Left forelimb (tissue), 1 donor: ENCODE data around the gene TXNRD1.
"Not testable (repeated sequence)": the region's sequence is repeated elsewhere in the genome, so short reads cannot be mapped to it uniquely, and the experiment has no call there.

ENCODE experiments used
- DNase-seq: peaks from one replicate; pipeline ENCODE4 v3.0.0-alpha.2; 2018; ENCODE audit warnings: low spot score

TXNRD1 gene

DNA sequence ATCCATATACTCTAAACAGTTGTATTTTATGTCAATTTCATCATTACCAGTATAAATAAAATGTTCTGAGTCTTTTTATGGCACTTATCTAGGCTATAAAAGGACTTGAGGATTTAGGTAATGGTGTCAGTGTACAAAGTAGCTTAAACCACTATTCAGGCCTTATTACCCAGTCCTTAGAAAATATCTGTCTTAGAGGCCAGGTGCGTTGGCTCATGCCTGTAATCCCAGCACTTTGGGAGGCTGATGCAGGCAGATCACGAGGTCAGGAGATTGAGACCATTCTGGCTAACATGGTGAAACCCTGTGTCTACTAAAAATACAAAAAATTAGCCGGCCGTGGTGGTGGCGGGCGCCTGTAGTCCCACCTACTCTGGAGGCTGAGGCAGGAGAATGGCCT lies 112.7 kb downstream of the TXNRD1 start:
- DNase-seq, result not testable (repeated sequence)

DNA sequence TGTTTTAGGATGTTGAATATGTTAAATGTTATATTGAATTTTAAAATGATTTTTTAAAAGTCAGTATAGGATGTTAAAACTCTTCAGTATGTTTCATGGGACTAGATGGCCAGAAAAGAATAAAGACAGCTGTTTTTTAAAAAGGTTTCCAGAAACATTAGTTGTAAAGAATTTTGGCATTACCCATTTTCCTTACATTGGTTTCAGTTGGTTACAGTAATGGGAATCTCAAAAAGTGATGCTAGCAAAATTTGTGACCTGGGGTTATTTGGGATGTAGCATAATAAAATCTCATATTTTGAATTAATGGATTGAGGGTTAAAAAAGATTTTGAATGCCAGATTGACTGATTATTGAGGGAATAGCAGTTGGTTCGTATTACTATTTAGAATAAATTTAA lies 113.2 kb downstream of the TXNRD1 start:
- no peak for DNase-seq

DNA sequence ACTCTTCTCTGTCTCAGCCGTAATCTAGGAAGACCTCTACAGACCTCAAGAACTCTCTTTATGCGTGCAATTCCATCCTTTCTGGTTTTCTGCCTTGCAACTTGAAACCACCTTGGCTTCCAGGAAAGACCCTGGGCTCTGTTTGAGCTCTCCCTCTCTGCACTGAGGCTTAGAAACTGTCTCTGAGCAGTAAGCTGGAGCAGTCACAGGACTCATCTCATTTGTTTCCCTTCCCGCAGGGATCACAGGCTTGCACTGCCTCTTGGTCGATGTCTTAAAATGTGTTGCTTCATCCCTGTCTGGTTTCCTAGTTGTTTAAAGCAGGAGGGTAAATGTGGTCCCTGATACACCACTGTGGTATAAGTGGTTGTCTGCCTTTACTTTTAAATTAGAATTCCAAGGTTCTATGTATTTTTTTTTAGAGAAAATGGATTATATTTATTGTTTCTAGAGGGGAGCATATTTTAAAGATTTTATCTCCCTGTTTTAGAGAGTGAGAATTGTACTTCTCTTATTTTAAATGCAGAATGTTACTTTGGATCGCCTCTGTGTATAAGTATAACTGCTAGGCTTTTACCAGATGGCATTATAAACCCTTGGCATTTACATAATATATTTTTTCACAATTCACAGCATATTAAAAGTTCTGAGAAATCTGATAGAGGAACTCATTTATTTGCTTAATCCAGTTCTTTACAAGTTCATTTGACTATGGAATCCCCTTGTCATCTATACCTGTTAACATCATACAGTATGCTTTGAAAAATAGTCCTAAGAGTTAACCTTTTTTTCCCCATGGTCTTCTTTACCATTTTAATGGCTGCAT lies 114.3 kb downstream of the TXNRD1 start:
- DNase-seq, result no peak

DNA sequence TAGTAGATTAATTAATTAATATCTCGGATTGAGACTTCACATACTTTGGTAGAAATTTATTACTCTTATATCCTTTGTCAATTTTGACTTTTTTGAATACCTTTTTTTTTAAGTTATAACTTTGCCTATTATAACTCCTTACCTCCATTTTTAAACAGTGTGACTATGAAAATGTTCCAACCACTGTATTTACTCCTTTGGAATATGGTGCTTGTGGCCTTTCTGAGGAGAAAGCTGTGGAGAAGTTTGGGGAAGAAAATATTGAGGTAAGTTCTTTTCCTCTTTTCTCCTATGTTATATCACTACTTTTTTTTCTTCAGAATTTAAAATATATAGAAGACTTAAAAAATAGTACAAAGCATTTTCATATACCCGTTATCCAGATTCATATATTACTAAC lies 115.8 kb downstream of the TXNRD1 start:
- DNase-seq, result no peak

DNA sequence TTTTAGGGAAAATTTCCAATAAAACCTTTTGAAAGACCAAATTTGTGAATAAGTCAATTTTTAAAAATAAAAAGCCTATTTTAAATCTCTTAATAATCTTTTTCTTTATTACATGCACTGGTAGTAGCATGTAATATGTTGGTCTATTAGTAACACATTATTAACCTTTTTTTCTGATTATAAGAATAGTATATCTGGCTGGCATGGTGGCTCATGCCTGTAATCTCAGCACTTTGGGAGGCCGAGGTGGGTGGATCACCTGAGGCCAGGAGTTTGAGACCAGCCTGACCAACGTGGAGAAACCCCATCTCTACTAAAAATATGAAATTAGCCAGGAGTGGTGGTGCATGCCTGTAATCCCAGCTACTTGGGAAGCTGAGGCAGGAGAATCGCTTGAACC lies 116.7 kb downstream of the TXNRD1 start:
- not testable (repeated sequence) for DNase-seq

DNA sequence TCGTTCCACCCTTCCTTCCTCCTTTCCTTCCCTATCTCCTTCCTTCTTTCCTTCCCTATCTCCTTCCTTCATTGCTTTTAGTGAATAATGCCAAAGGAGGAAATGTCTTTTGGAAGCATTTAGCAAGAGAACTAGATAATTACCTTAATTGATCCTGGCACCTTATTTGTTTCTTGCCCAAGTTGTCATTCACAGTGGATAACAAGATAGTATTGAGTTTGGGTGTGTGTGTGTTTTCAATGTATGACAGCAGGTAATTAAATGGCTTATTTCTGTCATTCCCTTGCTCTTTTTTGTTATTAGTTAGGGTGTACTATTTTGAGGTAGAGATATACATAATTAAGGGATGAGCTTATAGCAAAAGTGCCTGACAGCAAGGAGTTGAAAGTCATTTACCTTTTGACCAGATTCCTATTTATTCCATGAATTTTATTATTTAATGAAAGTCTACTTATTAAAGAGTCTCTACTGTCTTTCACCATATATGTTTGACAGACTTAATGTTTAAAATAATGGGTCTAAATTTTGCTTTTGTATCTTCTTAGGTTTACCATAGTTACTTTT lies 118.2 kb downstream of the TXNRD1 start:
- DNase-seq, result no peak

DNA sequence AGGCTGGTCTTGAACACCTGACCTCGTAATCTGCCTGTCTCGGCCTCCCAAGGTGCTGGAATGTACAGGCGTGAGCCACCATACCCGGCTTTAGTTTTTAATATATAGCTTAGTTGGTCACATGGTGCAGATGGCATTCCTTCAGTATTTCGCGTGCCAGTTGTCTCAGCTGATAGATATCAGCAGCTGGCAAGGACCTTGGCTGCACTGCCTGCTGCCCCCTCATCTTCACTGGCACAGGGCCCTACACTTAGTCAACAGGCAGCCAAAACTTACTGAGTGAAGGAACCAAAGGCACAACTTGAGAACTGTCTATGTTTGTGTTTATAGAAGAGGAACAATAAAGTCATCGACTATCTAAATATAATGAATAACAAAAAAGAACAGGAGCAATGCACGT lies 119.0 kb downstream of the TXNRD1 start:
- DNase-seq, result no peak

DNA sequence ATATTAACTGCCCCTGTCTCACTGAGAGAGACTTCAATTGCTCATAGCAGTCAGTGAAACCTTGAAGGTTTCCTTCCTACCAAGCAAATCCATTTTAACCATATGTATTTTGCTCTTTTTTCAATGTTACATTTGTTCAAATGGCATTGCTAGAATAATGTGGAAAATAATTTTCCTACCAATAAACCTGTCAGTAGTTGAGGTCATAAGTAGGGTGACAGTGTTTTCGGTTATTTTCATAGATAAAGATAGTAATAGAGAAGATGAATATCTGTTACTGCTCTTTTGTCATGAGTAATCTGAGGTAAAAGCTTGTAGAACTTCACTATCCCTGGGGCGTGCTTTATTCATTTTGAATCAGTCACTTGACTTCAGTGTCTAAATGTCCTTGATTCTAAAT lies 120.5 kb downstream of the TXNRD1 start:
- no peak for DNase-seq

DNA sequence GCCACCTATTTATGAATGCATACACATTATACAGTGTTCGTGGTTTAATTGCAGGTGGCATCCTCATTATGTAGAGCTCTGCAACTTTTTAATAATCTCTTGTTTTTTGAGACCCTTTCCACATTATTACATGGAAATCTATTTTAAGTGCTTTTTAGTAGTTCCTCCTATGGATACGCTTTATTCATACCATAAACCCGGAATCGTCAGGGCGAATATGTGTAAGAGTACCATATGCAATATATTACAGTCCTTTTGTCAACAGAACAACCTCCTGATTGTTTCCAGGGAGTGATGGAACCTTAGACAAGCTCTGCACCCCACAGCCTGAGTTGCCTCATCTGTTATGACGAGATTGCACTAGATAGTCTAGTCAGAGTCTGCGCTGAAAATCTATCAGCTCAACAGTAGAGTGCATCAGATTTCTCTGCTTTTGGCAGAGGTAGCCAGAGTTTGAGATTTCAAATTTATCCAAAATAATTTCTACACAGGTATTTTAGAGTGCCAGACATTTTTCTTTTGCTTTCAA lies 121.5 kb downstream of the TXNRD1 start:
- DNase-seq, result no peak

DNA sequence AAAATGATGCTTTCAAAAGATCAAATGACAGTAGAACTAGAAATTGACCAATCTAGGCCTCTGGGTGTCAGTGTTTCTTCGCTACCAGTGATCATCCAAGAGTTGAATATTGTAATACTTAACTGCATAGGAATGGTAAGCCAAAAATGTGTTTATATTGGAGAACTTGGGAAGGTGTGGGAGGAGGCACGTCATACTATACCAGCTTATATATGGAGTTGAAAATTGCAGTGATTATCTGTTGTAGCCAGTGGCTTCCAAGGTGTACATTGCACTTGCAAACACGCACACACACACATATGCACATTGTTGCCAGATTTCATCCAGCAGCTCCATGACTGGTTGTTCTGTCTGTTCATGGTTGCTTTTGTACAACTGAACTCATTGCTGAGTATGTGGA lies 124.1 kb downstream of the TXNRD1 start:
- no peak for DNase-seq

DNA sequence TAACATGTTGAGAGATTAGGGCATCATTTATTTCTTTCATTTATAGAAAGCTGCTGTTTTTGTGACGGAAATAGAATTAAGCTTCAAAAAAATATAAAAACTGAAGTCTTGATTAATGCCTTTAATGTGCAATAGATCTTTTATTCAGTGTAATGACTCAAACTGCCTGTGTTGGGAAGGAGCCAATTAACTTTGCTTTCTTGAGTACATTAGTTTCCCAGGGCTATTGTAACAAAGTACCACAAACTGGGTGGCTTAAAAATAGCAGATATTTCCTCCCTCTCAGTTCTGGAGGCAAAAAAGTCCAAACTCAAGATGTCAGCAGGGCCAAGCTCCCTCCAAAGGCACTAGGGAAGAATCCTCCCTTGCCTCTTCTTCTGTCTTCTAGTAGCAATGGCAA lies 124.6 kb downstream of the TXNRD1 start:
- DNase-seq, result no peak

DNA sequence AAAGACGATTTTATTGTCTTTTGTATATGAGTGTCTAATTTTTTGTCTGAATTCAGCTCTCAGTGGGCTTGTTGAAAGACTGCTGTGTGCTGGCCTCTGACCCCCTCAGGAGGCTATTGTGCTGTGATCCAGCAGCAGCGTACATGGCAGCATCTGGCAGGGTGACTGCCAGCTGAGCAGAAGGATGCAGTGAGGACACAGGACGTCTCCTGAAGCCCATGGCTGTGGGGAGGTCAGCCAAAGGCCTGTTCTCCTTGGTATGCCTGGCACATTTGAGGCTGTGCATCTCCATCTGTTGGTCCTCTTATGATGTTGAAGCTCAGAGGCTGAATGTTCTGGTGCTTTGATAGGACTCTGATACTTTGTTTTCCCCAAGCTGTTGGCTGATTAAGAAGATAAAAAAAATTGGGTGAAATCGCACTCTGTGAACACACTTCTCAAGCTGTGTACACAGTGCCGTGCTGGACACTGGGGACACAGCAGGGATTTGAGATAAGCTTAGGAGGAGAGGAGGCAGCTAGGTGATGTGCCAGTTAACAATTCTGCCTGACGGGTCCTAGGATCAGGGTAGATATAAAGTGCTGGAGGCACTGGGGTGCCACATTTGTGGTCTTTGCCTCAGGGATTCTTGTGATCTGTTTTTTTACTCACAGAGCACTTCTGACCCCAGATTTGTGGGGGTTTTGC lies 125.5 kb downstream of the TXNRD1 start:
- DNase-seq, result no peak

DNA sequence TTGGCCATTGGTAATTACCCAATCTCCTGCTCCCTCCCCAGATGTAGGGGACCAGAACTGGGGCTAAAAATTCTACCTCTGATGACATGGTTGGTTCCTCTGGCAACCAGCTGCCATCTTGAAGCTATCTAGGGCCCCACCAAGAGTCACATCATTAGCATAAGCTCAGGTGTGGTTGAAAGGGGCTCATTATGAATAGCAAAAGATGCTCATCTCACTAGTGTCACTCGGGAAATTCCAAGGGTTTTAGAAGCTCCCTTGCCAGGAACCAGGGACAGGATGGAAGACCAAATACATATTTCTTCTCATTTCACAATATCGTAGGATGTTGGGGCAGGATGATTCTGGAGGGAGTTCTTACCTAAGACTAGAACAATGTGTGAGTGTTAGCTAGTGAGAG lies 126.6 kb downstream of the TXNRD1 start:
- no peak for DNase-seq

DNA sequence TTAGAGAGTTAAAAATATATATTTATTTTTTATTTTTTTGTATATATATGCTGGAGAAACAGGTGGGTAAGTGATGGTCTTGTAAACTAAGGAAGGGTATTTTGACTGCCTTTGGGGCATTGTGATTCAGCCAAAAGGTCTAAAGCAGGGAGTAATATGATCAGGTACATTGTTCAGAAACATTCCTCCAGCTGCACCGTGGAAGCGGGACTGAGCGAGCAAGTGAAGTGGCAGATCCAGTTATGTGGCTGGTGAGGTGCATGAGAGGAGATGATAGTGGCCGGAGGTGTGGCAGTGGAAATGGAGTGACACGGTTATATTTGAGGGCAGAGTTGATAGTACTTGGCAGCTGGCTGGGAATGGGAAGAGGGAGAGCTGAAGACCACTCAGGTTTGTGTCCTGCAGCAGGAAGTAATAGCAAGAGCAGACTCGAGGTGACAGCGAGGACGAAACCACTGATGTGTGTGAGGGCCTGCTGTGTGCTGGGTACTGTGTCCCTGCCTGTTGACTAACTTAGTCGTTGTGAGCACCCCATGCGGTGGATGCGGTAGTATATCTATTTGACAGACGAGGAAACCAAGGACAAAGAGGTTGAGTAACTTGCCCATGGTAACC lies 127.2 kb downstream of the TXNRD1 start:
- no peak for DNase-seq

DNA sequence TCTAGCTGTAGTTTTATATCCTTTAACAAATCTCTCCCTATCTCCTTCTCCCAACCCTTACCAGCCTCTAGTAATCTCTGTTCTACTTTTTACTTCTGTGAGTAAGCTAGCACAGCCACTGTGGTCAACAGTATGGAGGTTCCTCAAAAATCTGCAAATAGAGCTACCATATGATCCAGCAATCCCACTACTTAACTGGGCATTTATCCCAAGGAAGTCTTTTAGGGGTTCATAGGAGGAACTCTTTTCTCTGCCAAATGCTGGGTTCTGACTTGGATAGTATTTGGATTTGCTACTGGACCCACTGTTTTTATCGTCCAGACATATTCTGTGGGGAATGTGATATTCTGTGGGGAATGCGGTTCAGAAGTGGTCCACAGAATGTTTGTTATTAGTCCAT lies 129.1 kb downstream of the TXNRD1 start:
- no peak for DNase-seq

DNA sequence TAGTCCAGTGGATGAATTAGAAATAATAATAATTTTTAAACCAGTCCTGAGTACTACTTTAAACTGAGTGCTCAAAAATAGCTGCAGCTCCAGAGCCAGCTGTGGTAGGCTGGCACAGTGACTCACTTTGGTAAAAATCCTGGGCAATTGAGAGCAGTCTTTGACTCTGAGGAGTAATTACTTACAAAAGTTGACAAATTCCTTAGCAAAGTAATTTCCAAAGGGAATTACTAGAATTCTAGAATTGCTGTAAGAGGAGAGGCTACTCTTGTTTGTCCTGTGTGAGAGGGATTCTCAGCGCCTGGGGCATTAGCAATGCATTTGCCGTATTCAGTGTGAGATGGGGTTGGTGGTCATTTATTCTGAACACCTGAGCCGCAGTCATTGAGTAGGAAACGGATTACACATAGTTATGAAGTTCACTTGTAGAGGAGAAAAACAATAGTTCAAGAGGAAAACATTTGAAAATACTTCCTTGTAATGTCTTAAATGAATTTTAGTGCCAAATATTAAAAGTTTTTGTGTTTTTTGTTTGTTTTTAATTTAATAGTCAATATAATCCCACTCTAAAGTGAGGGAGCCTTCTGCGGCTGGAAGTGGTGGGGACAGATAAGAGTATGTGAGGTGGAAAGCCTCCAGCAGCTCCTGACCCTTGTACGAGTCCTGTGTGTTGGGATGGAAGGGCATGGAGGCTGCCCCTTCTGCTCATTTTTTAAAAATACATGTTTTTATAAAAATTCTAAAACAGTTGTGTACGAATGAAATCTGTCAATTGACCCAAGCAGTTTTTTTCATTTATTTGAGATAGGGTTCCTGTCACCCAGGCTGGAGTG lies 129.9 kb downstream of the TXNRD1 start:
- no peak for DNase-seq

DNA sequence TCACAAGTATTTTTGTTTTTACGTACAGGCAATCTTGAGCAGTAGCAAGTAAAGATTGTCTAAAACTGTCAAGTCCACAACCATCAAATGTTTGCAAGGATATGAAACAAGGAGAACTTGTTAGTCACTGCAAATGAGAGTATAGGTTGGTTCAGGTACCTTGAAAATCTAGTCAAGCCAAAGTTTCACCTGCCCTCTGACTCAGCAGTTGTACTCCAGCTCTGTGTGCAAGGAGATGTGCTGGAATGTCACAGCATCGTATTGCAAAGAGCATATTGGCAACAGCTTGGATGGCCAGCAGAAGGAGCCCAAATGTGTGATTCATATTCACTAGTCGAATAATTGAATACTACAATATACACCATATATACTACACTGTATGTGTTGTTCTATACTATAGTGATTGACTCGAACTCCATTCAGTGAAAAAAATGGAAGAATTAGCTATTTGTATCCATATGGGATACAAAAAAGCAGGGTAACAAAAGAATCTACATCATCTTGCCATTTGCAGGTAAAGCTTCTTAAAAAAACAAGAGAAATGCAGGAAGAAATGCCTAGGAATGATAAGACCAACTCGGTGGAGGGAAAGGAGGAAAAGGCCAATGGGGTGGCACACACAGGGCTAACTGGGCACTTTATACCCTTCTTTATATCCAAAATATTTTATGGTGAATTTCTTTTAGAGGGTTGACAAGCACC lies 131.9 kb downstream of the TXNRD1 start:
- DNase-seq, result no peak

DNA sequence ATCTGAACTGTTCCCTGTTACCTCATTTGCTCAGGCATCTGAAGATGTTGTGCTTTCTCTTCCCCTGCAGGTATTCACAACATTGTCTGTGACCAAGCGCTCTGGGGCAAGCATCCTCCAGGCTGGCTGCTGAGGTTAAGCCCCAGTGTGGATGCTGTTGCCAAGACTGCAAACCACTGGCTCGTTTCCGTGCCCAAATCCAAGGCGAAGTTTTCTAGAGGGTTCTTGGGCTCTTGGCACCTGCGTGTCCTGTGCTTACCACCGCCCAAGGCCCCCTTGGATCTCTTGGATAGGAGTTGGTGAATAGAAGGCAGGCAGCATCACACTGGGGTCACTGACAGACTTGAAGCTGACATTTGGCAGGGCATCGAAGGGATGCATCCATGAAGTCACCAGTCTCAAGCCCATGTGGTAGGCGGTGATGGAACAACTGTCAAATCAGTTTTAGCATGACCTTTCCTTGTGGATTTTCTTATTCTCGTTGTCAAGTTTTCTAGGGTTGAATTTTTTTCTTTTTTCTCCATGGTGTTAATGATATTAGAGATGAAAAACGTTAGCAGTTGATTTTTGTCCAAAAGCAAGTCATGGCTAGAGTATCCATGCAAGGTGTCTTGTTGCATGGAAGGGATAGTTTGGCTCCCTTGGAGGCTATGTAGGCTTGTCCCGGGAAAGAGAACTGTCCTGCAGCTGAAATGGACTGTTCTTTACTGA lies 132.9 kb downstream of the TXNRD1 start:
- no peak for DNase-seq

DNA sequence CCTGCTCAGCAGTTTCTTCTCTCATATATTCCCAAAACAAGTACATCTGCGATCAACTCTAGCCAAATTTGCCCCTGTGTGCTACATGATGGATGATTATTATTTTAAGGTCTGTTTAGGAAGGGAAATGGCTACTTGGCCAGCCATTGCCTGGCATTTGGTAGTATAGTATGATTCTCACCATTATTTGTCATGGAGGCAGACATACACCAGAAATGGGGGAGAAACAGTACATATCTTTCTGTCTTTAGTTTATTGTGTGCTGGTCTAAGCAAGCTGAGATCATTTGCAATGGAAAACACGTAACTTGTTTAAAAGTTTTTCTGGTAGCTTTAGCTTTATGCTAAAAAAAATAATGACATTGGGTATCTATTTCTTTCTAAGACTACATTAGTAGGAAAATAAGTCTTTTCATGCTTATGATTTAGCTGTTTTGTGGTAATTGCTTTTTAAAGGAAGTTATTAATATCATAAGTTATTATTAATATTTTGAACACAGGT lies 133.5 kb downstream of the TXNRD1 start:
- no peak for DNase-seq
